ENCODE measurements around the gene OR2M7.

OR2M7 gene, protein sequence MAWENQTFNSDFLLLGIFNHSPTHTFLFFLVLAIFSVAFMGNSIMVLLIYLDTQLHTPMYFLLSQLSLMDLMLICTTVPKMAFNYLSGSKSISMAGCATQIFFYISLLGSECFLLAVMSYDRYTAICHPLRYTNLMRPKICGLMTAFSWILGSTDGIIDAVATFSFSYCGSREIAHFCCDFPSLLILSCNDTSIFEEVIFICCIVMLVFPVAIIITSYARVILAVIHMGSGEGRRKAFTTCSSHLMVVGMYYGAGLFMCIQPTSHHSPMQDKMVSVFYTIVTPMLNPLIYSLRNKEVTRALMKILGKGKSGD

DNA sequence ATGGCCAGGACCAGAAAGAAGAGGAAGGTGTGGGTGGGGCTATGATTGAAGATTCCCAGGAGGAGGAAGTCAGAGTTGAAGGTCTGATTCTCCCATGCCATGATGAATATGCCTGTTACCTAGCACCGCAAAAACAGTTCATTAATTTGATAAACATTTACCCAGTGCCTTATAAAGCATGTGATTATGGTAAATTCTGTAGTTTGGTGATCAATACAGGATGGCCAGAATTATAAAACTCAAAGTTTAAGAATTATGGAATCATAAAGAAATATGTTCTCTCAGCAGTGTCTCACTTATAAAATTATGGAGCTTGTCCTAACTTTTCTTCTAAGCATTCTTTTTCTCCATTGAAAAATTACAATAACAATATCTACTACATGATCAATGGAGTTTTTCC lies at the start of gene OR2M7:
Gene OR2M7, minus strand, starts transcription at position 101 of the 400 bp plus-strand sequence. Its CDS starts 0 bp downstream, at position 101.
- no peak for DNase-seq (ENCODE audit: low read depth)
- TF ChIP-seq, protein P1, sequence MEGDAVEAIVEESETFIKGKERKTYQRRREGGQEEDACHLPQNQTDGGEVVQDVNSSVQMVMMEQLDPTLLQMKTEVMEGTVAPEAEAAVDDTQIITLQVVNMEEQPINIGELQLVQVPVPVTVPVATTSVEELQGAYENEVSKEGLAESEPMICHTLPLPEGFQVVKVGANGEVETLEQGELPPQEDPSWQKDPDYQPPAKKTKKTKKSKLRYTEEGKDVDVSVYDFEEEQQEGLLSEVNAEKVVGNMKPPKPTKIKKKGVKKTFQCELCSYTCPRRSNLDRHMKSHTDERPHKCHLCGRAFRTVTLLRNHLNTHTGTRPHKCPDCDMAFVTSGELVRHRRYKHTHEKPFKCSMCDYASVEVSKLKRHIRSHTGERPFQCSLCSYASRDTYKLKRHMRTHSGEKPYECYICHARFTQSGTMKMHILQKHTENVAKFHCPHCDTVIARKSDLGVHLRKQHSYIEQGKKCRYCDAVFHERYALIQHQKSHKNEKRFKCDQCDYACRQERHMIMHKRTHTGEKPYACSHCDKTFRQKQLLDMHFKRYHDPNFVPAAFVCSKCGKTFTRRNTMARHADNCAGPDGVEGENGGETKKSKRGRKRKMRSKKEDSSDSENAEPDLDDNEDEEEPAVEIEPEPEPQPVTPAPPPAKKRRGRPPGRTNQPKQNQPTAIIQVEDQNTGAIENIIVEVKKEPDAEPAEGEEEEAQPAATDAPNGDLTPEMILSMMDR (IDR thresholded peaks at IDR 0.05; ENCODE audit: low read length, missing control alignments), result no peak
- no peak within 1 kb of the TSS for H3K4me3 ChIP-seq (replicated peaks; ENCODE audit: low read depth, low read length)

DNA sequence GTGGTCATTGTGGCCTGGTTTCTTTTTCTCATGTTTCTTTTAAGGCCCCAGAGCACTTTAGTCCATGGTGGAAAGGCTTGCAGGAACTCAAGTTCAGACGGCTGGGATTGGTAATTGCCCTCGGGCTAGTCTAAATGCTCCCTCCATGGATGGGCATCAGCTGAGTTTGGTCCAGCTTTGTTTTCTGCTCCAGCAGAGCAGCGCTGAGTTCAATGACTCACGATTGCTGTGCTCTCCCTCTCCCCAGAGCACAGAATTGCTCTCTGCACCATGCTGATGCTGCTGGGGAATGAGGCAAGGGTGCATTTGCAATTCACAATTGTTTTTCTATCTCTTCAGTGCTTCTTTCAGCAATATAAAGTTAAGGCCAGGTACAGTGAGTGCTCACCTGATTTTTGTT lies 49.4 kb upstream of the OR2M7 start:
- no peak for DNase-seq (ENCODE audit: low read depth)
- H3K4me3 ChIP-seq (replicated peaks; ENCODE audit: low read depth, low read length), result no peak overlapping the region
- TF ChIP-seq, protein P1 (IDR thresholded peaks at IDR 0.05; ENCODE audit: low read length, missing control alignments), result no peak

DNA sequence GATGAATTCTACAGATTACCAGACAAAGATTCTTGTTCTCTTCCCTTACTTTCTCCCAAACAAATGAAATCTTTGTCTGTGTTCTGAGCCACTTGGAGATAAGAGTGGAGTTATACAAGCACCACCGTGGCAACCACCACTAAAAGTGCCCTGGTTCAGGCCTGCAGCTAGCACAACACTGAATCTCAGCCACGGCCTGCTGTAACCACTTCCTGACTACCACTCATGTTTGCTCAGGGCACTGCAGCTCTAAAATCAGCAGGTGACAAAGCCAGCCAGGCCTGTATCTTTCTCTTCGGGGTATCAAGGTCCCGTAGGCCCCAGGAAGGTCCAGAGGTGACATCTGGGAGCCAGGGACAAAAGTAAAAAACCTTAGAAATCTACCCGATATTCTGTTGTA lies 48.0 kb upstream of the OR2M7 start:
- no peak for DNase-seq (ENCODE audit: low read depth)
- no peak overlapping the region for H3K4me3 ChIP-seq (replicated peaks; ENCODE audit: low read depth, low read length)
- TF ChIP-seq, protein P1 (IDR thresholded peaks at IDR 0.05; ENCODE audit: low read length, missing control alignments), result no peak

DNA sequence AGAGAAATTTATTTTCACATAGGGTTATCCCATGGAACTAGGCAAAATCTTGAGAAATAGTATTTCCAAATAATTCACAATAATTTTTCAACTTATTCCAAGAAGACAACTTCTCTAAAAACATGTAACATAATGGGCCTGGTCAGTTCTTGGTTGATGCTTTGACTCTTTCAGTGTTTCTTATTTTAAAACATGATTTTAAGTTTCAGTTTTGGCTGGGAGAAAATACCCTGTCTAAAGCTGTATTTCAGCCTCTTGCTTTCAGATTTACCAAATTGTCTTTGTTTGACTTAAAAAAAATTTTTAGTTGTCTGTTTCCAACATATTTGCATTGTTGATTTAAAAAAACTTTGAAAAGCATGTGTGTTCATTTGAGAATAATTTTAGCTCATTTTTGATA lies 42.2 kb upstream of the OR2M7 start:
- DNase-seq (ENCODE audit: low read depth), result no peak
- no peak overlapping the region for H3K4me3 ChIP-seq (replicated peaks; ENCODE audit: low read depth, low read length)
- TF ChIP-seq, protein P1 (IDR thresholded peaks at IDR 0.05; ENCODE audit: low read length, missing control alignments), result no peak

DNA sequence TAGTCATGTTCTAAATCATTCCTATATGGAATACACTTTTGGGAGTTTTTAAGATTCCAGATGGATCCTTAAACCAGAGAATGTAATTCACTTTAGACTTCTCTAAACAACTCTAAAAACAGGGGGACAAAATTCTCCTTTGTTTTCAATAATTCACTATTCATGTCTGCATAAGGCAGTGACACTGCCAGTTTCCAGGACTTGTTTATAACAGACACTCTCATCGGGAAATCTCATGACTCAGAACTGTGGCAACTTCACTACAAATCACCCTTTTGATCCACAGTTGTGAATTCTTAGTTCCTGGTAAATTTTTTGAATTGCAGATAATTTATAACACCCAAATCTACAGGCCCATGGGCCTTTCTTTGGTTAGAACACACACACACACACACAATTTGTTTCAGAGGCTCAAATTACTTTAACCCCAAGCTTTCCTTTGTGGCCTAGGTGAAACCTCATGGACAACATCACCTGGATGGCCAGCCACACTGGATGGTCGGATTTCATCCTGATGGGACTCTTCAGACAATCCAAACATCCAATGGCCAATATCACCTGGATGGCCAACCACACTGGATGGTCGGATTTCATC lies 36.9 kb upstream of the OR2M7 start, which contains the start of gene OR2T4:
Gene OR2T4, plus strand, starts transcription at position 545 of the 595 bp plus-strand sequence. Its CDS starts 0 bp downstream, at position 545.
- DNase-seq (ENCODE audit: low read depth), result no peak
- no peak within 1 kb of the TSS for H3K4me3 ChIP-seq (replicated peaks; ENCODE audit: low read depth, low read length)
- TF ChIP-seq, protein P1 (IDR thresholded peaks at IDR 0.05; ENCODE audit: low read length, missing control alignments), result no peak

DNA sequence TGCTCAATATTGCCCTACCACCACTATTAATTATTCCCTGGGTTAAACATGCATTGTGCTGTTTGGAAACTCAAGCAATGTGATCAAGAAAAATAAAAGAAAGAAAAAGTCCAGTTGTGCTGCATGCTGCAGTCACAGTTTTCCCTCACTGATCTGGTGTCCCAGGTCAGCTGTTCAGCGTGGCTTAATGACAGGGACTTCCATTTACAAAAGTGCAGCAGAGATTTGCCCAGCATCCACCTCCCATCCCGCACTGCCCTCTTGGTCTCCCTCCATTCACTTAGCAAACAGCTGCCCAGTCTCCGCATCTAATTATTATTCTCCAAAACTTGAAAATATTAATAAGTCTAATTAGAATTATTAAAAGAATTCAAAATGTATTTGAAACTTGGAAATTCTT lies 35.0 kb upstream of the OR2M7 start:
- TF ChIP-seq, protein P1 (IDR thresholded peaks at IDR 0.05; ENCODE audit: low read length, missing control alignments), result no peak
- no peak overlapping the region for H3K4me3 ChIP-seq (replicated peaks; ENCODE audit: low read depth, low read length)
- DNase-seq (ENCODE audit: low read depth), result no peak

Measured in fibroblast of pulmonary artery (primary cell).